Spleen (tissue), 7 donors: ENCODE results near the gene PCNX1.

Experiments
- CTCF ChIP-seq, 11 experiments: fragments of 200-600 bp in 7 of 11; fragments of 450-650 bp in 4 of 11; sonication (generic) in 4 of 11; IDR thresholded peaks in 8 of 11; conservative IDR thresholded peaks in 3 of 11; 1 replicate in 7 of 11; 2 replicates in 4 of 11; pipeline versions ENCODE4 v1.4.0 to v1.8.0; 2016 to 2021; ENCODE audit warnings: antibody characterized with exemption in 11 of 11, inconsistent platforms in 4 of 11, mild to moderate bottlenecking in 1 of 11
- POLR2A ChIP-seq, 3 donors: fragments of 450-650 bp; IDR thresholded peaks; one replicate each; pipeline ENCODE4 v1.5.1; 2017; ENCODE audit warnings: antibody characterized with exemption in 3 of 3, mild to moderate bottlenecking in 1 of 3
- POLR2AphosphoS5 ChIP-seq, 3 donors: sonication (generic); formaldehyde crosslinking; IDR thresholded peaks; one replicate each; pipeline ENCODE4 v1.5.1; 2017; ENCODE audit warnings: antibody characterized with exemption in 3 of 3
- donor health status: DM: no; HTN: no; CAD: no; lungs with moderate emphysema.
- donor health status: DM: no; HTN: no; CAD: no.
- donor health status: DM: no; HTN: no; CAD: no.

- TF ChIP-seq CTCF (IDR thresholded peaks at IDR 0.05 in 8 of 11, conservative IDR thresholded peaks at IDR 0.05 in 3 of 11), result no peak
- TF ChIP-seq POLR2A (IDR thresholded peaks at IDR 0.05), result no peak
- TF ChIP-seq POLR2AphosphoS5 (IDR thresholded peaks at IDR 0.05), result peak in 2 of 3 donors; percentile 36 to 49
These were observed 2.0 kb upstream of the PCNX1 start for GRCh38 chr14:70905301-70905700.
